ENCODE measurements around the gene SLC1A7.

GRCh38 chr1:53108646-53109580 is 33.5 kb downstream of the SLC1A7 start:
- TF ChIP-seq POLR2AphosphoS5 (IDR thresholded peaks at IDR 0.05; ENCODE audit: low read depth), result no peak
- no peak for TF ChIP-seq CTCF (conservative IDR thresholded peaks at IDR 0.05; ENCODE audit: low read depth in 2 of 2)
- TF ChIP-seq EZH2 (IDR thresholded peaks at IDR 0.05; ENCODE audit: low read depth, unreplicated experiment), result no peak
- TF ChIP-seq, protein P1, sequence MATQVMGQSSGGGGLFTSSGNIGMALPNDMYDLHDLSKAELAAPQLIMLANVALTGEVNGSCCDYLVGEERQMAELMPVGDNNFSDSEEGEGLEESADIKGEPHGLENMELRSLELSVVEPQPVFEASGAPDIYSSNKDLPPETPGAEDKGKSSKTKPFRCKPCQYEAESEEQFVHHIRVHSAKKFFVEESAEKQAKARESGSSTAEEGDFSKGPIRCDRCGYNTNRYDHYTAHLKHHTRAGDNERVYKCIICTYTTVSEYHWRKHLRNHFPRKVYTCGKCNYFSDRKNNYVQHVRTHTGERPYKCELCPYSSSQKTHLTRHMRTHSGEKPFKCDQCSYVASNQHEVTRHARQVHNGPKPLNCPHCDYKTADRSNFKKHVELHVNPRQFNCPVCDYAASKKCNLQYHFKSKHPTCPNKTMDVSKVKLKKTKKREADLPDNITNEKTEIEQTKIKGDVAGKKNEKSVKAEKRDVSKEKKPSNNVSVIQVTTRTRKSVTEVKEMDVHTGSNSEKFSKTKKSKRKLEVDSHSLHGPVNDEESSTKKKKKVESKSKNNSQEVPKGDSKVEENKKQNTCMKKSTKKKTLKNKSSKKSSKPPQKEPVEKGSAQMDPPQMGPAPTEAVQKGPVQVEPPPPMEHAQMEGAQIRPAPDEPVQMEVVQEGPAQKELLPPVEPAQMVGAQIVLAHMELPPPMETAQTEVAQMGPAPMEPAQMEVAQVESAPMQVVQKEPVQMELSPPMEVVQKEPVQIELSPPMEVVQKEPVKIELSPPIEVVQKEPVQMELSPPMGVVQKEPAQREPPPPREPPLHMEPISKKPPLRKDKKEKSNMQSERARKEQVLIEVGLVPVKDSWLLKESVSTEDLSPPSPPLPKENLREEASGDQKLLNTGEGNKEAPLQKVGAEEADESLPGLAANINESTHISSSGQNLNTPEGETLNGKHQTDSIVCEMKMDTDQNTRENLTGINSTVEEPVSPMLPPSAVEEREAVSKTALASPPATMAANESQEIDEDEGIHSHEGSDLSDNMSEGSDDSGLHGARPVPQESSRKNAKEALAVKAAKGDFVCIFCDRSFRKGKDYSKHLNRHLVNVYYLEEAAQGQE (IDR thresholded peaks at IDR 0.05; ENCODE audit: unreplicated experiment), result no peak
- TF ChIP-seq, protein P2, sequence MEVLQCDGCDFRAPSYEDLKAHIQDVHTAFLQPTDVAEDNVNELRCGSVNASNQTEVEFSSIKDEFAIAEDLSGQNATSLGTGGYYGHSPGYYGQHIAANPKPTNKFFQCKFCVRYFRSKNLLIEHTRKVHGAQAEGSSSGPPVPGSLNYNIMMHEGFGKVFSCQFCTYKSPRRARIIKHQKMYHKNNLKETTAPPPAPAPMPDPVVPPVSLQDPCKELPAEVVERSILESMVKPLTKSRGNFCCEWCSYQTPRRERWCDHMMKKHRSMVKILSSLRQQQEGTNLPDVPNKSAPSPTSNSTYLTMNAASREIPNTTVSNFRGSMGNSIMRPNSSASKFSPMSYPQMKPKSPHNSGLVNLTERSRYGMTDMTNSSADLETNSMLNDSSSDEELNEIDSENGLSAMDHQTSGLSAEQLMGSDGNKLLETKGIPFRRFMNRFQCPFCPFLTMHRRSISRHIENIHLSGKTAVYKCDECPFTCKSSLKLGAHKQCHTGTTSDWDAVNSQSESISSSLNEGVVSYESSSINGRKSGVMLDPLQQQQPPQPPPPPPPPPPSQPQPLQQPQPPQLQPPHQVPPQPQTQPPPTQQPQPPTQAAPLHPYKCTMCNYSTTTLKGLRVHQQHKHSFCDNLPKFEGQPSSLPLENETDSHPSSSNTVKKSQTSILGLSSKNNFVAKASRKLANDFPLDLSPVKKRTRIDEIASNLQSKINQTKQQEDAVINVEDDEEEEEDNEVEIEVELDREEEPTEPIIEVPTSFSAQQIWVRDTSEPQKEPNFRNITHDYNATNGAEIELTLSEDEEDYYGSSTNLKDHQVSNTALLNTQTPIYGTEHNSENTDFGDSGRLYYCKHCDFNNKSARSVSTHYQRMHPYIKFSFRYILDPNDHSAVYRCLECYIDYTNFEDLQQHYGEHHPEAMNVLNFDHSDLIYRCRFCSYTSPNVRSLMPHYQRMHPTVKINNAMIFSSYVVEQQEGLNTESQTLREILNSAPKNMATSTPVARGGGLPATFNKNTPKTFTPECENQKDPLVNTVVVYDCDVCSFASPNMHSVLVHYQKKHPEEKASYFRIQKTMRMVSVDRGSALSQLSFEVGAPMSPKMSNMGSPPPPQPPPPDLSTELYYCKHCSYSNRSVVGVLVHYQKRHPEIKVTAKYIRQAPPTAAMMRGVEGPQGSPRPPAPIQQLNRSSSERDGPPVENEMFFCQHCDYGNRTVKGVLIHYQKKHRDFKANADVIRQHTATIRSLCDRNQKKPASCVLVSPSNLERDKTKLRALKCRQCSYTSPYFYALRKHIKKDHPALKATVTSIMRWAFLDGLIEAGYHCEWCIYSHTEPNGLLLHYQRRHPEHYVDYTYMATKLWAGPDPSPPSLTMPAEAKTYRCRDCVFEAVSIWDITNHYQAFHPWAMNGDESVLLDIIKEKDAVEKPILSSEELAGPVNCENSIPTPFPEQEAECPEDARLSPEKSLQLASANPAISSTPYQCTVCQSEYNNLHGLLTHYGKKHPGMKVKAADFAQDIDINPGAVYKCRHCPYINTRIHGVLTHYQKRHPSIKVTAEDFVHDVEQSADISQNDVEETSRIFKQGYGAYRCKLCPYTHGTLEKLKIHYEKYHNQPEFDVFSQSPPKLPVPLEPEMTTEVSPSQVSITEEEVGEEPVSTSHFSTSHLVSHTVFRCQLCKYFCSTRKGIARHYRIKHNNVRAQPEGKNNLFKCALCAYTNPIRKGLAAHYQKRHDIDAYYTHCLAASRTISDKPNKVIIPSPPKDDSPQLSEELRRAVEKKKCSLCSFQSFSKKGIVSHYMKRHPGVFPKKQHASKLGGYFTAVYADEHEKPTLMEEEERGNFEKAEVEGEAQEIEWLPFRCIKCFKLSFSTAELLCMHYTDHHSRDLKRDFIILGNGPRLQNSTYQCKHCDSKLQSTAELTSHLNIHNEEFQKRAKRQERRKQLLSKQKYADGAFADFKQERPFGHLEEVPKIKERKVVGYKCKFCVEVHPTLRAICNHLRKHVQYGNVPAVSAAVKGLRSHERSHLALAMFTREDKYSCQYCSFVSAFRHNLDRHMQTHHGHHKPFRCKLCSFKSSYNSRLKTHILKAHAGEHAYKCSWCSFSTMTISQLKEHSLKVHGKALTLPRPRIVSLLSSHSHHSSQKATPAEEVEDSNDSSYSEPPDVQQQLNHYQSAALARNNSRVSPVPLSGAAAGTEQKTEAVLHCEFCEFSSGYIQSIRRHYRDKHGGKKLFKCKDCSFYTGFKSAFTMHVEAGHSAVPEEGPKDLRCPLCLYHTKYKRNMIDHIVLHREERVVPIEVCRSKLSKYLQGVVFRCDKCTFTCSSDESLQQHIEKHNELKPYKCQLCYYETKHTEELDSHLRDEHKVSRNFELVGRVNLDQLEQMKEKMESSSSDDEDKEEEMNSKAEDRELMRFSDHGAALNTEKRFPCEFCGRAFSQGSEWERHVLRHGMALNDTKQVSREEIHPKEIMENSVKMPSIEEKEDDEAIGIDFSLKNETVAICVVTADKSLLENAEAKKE (CRISPR knock-in tag; IDR thresholded peaks at IDR 0.05), result no peak
- no peak for TF ChIP-seq STAT1 (IDR thresholded peaks at IDR 0.05; ENCODE audit: unreplicated experiment)
- no peak for TF ChIP-seq JUNB (IDR thresholded peaks at IDR 0.05; ENCODE audit: unreplicated experiment)
- no peak for TF ChIP-seq CREB1 (CRISPR knock-in tag; IDR thresholded peaks at IDR 0.05; ENCODE audit: low read depth)
